ENCODE data around the gene BABAM2.

DNA sequence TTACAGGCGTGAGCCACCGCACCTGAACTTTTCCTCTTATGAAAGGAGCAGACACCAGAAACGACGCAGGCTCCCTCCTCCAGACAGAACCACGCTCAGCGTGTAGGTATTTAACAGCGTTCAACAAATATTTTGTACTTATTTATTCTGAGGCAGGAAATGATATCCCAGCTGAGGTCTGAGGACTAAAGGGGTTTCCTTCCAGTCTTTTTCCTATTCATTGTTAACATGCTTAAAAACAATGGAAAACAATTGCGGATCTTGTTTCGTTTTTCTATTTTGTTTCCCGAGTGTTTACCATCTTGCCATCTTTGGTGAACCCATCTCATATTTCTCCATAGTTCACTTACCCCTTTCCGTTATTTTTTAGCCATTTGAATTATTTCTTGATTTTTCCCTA is 458.4 kb downstream of the BABAM2 start:
- TF ChIP-seq GABPA (IDR thresholded peaks at IDR 0.05 in 1 of 2, conservative IDR thresholded peaks at IDR 0.05 in 1 of 2) (no peak), TAF1 (conservative IDR thresholded peaks at IDR 0.05) (no peak), EGR1 (IDR thresholded peaks at IDR 0.05; ENCODE audit: low read depth in 2 of 2) (no peak), FOXA1 (IDR thresholded peaks at IDR 0.05) (no peak), JUND (IDR thresholded peaks at IDR 0.05) (no peak), HNF4A (conservative IDR thresholded peaks at IDR 0.05) (no peak), YY1 (IDR thresholded peaks at IDR 0.05) (no peak)
- TF ChIP-seq, protein P1, sequence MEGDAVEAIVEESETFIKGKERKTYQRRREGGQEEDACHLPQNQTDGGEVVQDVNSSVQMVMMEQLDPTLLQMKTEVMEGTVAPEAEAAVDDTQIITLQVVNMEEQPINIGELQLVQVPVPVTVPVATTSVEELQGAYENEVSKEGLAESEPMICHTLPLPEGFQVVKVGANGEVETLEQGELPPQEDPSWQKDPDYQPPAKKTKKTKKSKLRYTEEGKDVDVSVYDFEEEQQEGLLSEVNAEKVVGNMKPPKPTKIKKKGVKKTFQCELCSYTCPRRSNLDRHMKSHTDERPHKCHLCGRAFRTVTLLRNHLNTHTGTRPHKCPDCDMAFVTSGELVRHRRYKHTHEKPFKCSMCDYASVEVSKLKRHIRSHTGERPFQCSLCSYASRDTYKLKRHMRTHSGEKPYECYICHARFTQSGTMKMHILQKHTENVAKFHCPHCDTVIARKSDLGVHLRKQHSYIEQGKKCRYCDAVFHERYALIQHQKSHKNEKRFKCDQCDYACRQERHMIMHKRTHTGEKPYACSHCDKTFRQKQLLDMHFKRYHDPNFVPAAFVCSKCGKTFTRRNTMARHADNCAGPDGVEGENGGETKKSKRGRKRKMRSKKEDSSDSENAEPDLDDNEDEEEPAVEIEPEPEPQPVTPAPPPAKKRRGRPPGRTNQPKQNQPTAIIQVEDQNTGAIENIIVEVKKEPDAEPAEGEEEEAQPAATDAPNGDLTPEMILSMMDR (IDR thresholded peaks at IDR 0.05; ENCODE audit: low read depth, low read length, missing input control): no peak
- TF ChIP-seq, protein P2, sequence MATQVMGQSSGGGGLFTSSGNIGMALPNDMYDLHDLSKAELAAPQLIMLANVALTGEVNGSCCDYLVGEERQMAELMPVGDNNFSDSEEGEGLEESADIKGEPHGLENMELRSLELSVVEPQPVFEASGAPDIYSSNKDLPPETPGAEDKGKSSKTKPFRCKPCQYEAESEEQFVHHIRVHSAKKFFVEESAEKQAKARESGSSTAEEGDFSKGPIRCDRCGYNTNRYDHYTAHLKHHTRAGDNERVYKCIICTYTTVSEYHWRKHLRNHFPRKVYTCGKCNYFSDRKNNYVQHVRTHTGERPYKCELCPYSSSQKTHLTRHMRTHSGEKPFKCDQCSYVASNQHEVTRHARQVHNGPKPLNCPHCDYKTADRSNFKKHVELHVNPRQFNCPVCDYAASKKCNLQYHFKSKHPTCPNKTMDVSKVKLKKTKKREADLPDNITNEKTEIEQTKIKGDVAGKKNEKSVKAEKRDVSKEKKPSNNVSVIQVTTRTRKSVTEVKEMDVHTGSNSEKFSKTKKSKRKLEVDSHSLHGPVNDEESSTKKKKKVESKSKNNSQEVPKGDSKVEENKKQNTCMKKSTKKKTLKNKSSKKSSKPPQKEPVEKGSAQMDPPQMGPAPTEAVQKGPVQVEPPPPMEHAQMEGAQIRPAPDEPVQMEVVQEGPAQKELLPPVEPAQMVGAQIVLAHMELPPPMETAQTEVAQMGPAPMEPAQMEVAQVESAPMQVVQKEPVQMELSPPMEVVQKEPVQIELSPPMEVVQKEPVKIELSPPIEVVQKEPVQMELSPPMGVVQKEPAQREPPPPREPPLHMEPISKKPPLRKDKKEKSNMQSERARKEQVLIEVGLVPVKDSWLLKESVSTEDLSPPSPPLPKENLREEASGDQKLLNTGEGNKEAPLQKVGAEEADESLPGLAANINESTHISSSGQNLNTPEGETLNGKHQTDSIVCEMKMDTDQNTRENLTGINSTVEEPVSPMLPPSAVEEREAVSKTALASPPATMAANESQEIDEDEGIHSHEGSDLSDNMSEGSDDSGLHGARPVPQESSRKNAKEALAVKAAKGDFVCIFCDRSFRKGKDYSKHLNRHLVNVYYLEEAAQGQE (IDR thresholded peaks at IDR 0.05): no peak
- TF ChIP-seq, protein P3, sequence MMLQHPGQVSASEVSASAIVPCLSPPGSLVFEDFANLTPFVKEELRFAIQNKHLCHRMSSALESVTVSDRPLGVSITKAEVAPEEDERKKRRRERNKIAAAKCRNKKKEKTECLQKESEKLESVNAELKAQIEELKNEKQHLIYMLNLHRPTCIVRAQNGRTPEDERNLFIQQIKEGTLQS (IDR thresholded peaks at IDR 0.05): no peak
- TF ChIP-seq, protein P4, sequence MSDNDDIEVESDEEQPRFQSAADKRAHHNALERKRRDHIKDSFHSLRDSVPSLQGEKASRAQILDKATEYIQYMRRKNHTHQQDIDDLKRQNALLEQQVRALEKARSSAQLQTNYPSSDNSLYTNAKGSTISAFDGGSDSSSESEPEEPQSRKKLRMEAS (IDR thresholded peaks at IDR 0.05): no peak

Data from liver (tissue), 3 donors.